Psoas muscle (tissue), 8 donors: Measurements from ENCODE around the gene ADAM15. TPM values are rescaled to one million over a fixed set of nuclear protein-coding genes. Genes with fewer than 3 reads are reported as not detected.

ENCODE experiments used
- ATAC-seq, 4 donors: fragments of 200-7000 bp; cut with Tn5 transposase; one replicate each; pipeline ENCODE4 v1.9.1; 2020; ENCODE audit warnings: moderate library complexity in 3 of 4, mild to moderate bottlenecking in 2 of 4
- DNase-seq, 2 donors: peaks; one replicate each; pipeline ENCODE4 v3.0.0-alpha.2; 2020
- H3K27ac ChIP-seq: fragments of 200-600 bp; one replicate; pipeline ENCODE4 v1.8.0; 2022
- H3K27me3 ChIP-seq, 3 donors: fragments of 200-600 bp in 1 of 3; one replicate each; pipeline versions ENCODE4 v1.6.1 to v1.8.0; 2013 to 2022; ENCODE audit warnings: low read length in 2 of 3, mild to moderate bottlenecking in 2 of 3, moderate library complexity in 1 of 3; ENCODE audit not compliant: insufficient read depth in 3 of 3
- H3K36me3 ChIP-seq, 2 donors: fragments of 200-600 bp in 1 of 2; one replicate each; pipeline versions ENCODE4 v1.6.1 to v1.8.0; 2013 to 2022; ENCODE audit warnings: low read depth in 1 of 2, mild to moderate bottlenecking in 1 of 2, moderate library complexity in 1 of 2; ENCODE audit not compliant: insufficient read depth in 1 of 2
- H3K4me1 ChIP-seq: fragments of 200-600 bp; one replicate; pipeline ENCODE4 v1.8.0; 2022
- H3K4me3 ChIP-seq: fragments of 200-600 bp; one replicate; pipeline ENCODE4 v1.8.0; 2022; ENCODE audit warnings: mild to moderate bottlenecking
- H3K9me3 ChIP-seq: fragments of 200-600 bp; one replicate; pipeline ENCODE4 v1.8.0; 2022
- WGBS, 3 donors: extraction: QIAGEN DNeasy Blood & Tissue Kit; methylation state at CpG; one replicate each; pipeline versions ENCODE4 v1.1.6 to v1.1.7; 2013; 5-methylcytosine and 5-hydroxymethylcytosine counted together
- intact Hi-C, 2 donors: fragments of 100-400 bp; cut with DNase I; formaldehyde crosslinking; loops; one replicate each; pipeline versions ENCODE4 v1.11.0 to v1.14.2; 2022
- polyA plus RNA-seq, 3 donors: library from polyadenylated mRNA; stranded (reverse); fragments of 200-250 nt; gene quantifications; one replicate each; pipeline ENCODE4 v1.2.3, GENCODE V29; 2013
- total RNA-seq, 4 donors: library from RNA; stranded (reverse); fragmentation: NEBNext Ultra II Directional in 2 of 4; extraction: Animal tissue kit (Norgen Biotek cat#: 25700) in 2 of 4; gene quantifications; one replicate each; pipeline versions ENCODE4 v1.2.1 to v1.2.4, GENCODE V29; 2021 to 2023
- TF ChIP-seq, protein P1 (sequence below): fragments of 200-600 bp; IDR thresholded peaks from one replicate; pipeline ENCODE4 v1.8.0; 2022; ENCODE audit warnings: antibody characterized with exemption
- donor health status: healthy with polysubstance abuse.
- donor health status: DM: no; HTN: no; CAD: no; lungs with moderate emphysema.
- donor health status: Bipolar disorder and iron deficiency.
- donor health status: healthy.
- donor health status: DM: yes; HTN: yes; CAD: no.
- donor health status: DM: no; HTN: no; CAD: no.
- donor health status: DM: no; HTN: no; CAD: no.
- donor health status: DM: yes; HTN: yes; CAD: no.

ADAM15 gene
- total and polyA plus RNA-seq, 7 donors, result 33.2 to 50.9 (median 45.4) TPM

DNA sequence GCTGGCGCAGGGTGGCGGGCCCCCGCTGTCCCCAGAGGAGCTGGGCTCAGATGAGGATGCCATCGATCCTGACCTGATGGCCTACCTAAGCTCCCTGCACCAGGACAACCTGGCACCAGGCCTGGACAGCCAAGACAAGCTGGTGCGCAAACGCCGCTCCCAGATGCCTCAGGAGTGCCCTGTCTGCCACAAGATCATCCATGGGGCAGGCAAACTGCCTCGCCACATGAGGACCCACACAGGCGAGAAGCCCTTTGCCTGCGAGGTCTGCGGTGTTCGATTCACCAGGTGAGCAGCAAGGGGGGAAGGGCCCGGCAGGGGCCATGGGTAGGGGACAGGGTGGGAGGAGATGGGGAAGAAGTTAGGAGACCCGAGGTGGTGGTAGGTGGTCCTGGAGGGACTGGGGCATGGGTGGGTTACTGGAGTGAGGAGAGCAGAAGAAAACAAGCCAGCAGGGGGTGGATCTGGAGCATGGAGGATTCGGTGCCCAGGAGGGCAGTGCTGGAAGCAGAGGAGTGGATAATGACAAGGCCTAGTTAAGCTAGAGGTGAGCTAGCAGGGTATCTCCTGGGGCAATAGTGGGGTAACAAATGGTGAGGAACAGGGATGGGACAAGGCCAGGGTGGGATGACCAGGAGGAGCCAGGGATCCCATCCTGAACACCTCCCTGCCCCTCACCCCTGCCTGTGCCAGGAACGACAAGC is 35.4 kb upstream of the ADAM15 start:
- H3K4me1 ChIP-seq, result peaks cover 36% of the 10 kb centered on the region
- intact Hi-C loops, result loop anchor here (2.0 kb wide), 2 partner anchors 13 to 53 kb away; partner anchors contain the start of gene ZBTB7B (in 1 of the 2)
- no peak for DNase-seq

DNA sequence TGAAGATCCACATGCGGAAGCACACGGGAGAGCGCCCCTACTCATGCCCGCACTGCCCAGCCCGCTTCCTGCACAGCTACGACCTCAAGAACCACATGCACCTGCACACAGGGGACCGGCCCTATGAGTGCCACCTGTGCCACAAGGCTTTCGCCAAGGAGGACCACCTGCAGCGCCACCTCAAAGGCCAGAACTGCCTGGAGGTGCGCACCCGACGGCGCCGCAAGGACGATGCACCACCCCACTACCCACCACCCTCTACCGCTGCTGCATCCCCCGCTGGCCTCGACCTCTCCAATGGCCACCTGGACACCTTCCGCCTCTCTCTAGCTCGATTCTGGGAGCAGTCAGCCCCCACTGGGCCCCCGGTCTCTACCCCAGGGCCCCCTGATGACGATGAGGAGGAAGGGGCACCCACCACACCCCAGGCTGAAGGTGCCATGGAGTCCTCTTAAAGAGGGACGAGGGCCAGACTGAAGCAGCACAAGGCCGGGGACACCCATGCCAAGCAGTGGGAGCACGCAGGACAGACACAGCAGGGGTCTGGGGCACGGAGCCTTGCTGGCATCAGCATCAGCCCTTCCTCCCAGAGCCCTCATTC is 34.8 kb upstream of the ADAM15 start:
- no peak for DNase-seq
- no peaks in the 10 kb centered on the region for H3K9me3 ChIP-seq
- H3K27me3 ChIP-seq, result no peaks in the 10 kb centered on the region
- TF ChIP-seq, protein P1, sequence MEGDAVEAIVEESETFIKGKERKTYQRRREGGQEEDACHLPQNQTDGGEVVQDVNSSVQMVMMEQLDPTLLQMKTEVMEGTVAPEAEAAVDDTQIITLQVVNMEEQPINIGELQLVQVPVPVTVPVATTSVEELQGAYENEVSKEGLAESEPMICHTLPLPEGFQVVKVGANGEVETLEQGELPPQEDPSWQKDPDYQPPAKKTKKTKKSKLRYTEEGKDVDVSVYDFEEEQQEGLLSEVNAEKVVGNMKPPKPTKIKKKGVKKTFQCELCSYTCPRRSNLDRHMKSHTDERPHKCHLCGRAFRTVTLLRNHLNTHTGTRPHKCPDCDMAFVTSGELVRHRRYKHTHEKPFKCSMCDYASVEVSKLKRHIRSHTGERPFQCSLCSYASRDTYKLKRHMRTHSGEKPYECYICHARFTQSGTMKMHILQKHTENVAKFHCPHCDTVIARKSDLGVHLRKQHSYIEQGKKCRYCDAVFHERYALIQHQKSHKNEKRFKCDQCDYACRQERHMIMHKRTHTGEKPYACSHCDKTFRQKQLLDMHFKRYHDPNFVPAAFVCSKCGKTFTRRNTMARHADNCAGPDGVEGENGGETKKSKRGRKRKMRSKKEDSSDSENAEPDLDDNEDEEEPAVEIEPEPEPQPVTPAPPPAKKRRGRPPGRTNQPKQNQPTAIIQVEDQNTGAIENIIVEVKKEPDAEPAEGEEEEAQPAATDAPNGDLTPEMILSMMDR, result no peak
- ATAC-seq, result no peak
- WGBS, 3 donors, result 79 to 91% (median 84%) methylated on average over 25 to 26 of the region's 26 CpGs
- intact Hi-C loops, result loop anchor here (2.0 kb wide), 2 partner anchors 14 to 54 kb away; partner anchors contain the start of gene ZBTB7B (in 1 of the 2)
- peak overlapping the region; percentile 67 for H3K4me3 ChIP-seq
- H3K36me3 ChIP-seq, result peaks cover 0 to 31% of the 10 kb centered on the region in 2 donors
- peak overlapping the region; percentile 85 for H3K27ac ChIP-seq
- peaks cover 31% of the 10 kb centered on the region for H3K4me1 ChIP-seq

More for the DNA sequence above, 35.4 kb upstream of the ADAM15 start:
- no peaks in the 10 kb centered on the region for H3K9me3 ChIP-seq
- H3K36me3 ChIP-seq, result peaks cover 0 to 31% of the 10 kb centered on the region in 2 donors
- WGBS, 3 donors, result 85 to 86% (median 86%) methylated on average over 16 of the region's 16 CpGs
- H3K27ac ChIP-seq, result peak overlapping the region; percentile 36
- ATAC-seq, result no peak
- H3K27me3 ChIP-seq, result no peaks in the 10 kb centered on the region
- H3K4me3 ChIP-seq, result no peak overlapping the region
- TF ChIP-seq, protein P1, result no peak

DNA sequence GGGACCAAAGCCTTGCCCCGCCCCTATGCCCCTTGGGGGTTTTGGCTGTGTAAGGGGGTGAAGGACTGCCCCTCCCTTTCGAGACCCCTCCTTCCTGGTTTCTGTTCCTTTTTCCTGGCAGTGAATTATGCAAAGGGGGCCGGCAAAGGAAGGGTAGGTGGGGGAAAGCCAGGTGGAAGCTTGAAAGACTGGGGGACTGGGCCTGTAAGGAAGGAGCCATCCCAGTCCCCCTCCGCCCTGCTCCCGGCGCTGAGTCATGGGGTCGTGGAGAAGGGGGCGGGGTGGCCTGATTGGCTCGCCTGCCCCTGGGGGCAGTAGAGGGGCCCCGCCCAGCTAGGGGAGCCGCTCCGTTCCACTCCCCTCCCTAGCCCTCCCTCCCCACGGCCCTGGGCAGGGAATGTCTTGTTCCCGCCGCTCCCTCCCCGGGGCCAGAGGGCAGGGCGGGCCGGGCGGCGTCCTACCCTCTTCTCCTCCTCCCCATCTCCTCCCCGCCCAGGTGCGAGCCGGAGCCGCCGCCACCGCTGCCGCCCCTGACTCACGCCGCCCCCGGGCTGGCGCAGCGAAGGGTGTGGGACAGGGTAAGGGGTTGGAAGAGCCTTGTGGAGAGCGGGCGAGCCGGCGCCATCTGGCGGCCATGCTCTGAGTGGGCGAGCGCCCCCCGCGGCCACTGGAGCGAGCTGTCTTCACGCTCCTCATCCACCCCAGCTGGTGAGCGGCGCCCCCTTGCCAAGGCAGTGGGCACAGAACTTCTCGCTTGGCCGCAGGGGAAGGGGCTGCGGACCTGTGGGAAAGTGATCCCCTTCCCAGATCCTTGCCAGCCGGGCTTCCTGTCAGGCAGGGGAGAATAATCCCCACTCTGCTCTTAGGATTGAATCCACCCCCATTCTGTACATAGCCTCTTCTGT is 33.8 kb upstream of the ADAM15 start:
- peak; percentile 91 to 97 for DNase-seq
- Histone ChIP-seq H3K36me3 (peaks cover 0 to 31% of the 10 kb centered on the region in 2 donors), H3K4me1 (peaks cover 22% of the 10 kb centered on the region), H3K4me3 (peak overlapping the region; percentile 67), H3K27ac (peak overlapping the region; percentile 85), H3K27me3 (no peaks in the 10 kb centered on the region), H3K9me3 (no peaks in the 10 kb centered on the region)
- WGBS, 3 donors, result 3 to 8% (median 4%) methylated on average over 29 to 49 of the region's 49 CpGs
- intact Hi-C loops, result loop anchor here (2.0 kb wide), 2 partner anchors 14 to 54 kb away; partner anchors contain the start of gene ZBTB7B (in 1 of the 2)
- TF ChIP-seq, protein P1, result peak; percentile 99
- ATAC-seq, result peak; percentile 87 to 92 (median 88)

DNA sequence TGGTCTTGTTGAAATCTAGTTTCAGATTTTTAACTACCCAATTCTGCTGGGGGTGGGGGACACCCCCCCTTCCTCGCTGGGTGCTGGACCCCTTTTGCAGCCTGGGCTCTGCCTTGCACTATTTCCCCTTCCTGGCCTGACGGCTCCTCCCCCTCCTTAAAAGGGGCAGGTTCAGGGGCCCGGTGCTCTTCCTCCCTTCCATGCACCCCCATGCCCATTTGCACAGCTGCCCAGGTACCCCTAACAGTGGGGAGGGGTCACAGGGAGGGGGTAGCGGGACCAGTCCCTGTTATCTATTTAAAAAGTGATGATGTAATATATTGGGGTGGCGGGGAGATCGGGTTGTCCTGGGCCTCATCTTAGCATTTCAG is 33.2 kb upstream of the ADAM15 start:
- ATAC-seq, result peak in 1 of 4 donors; percentile 1
- H3K4me1 ChIP-seq, result peaks cover 20% of the 10 kb centered on the region
- intact Hi-C loops, result loop anchor here (2.0 kb wide), 2 partner anchors 15 to 55 kb away; partner anchors contain the start of gene ZBTB7B (in 1 of the 2)
- 57 to 59% (median 58%) methylated on average over 6 of the region's 6 CpGs for WGBS, 3 donors
- no peaks in the 10 kb centered on the region for H3K27me3 ChIP-seq
- H3K4me3 ChIP-seq, result peak overlapping the region; percentile 67
- no peak for DNase-seq
- TF ChIP-seq, protein P1, result no peak
- H3K9me3 ChIP-seq, result no peaks in the 10 kb centered on the region
- peak overlapping the region; percentile 85 for H3K27ac ChIP-seq
- peaks cover 0 to 31% of the 10 kb centered on the region in 2 donors for H3K36me3 ChIP-seq
